ENCODE measurements around the gene SAV1.

The SAV1 gene

GRCh38 chr14:50605766-50606165 lies 62.3 kb downstream of the SAV1 start:
- no peak for DNase-seq

- DNase-seq: no peak
Measured at GRCh38 chr14:50603565-50603964, 64.5 kb downstream of the SAV1 start.

- no peak for DNase-seq
Measured at GRCh38 chr14:50602035-50602434, 66.1 kb downstream of the SAV1 start.

- no peak for DNase-seq
Measured at GRCh38 chr14:50601394-50601793, 66.7 kb downstream of the SAV1 start.

- no peak for DNase-seq
Measured at GRCh38 chr14:50600849-50601248, 67.3 kb downstream of the SAV1 start.

- DNase-seq: peak in 1 of 2 experiments; percentile 34
Measured at GRCh38 chr14:50599700-50600444, 68.2 kb downstream of the SAV1 start.

GRCh38 chr14:50598765-50599164 lies 69.3 kb downstream of the SAV1 start:
- no peak for DNase-seq

- no peak for DNase-seq
Measured at GRCh38 chr14:50594577-50595316, 73.4 kb downstream of the SAV1 start.

- no peak for DNase-seq
Measured at GRCh38 chr14:50590464-50590863, 77.6 kb downstream of the SAV1 start.
